ENCODE data around the gene BBS9.

The BBS9 gene

DNA sequence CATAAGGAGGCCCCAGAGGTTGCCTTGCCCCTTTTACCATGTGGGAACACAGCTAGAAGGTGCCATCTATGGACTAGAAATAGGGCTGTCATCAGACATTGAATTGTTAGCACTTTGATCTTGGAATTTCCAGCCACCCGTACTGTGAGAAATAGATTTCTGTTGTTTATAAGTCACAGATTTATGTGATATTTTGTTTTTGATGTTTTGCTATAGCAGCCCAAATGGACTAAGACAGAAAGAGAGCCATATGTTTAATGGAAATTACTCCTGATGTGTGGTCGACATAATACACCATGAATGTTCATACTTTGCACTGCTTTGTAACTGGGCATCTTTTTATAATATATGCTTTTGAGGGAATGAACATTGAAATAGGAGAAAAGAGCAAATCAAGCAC lies 302.2 kb downstream of the BBS9 start:
- H3K9ac ChIP-seq: no peak overlapping the region
- H3K27me3 ChIP-seq: no peaks in the 10 kb centered on the region
- H3K4me3 ChIP-seq: no peak overlapping the region
- H3K4me1 ChIP-seq: no peaks in the 10 kb centered on the region
- no peaks in the 10 kb centered on the region for H3K9me3 ChIP-seq (replicated peaks in 1 of 11)
- no peaks in the 10 kb centered on the region for H3K36me3 ChIP-seq
- TF ChIP-seq Cebpa-rat (IDR thresholded peaks at IDR 0.05): no peak
- no peak overlapping the region for H3K4me2 ChIP-seq
- no peaks in the 10 kb centered on the region for H4K20me1 ChIP-seq
- H3K27ac ChIP-seq: no peak overlapping the region

DNA sequence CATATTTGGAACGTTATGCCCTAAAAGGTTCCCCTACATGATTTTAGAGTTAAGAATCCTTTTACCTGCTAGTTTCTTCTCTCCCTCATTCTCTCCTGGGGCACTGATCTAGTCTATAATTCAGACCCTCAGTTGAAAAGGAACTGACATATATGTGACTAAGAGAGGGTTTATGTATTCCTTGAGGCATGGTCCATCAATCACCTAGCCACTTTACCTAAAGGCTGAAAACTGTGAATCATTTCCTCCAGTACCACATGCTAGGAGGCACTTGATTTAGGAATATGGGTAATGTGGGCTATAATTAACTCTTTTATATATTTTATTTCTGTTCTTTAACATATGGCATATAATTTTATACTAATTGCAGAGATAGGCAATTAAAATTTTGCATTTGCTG lies 303.5 kb downstream of the BBS9 start:
- no peak for TF ChIP-seq Cebpa-rat (IDR thresholded peaks at IDR 0.05)

DNA sequence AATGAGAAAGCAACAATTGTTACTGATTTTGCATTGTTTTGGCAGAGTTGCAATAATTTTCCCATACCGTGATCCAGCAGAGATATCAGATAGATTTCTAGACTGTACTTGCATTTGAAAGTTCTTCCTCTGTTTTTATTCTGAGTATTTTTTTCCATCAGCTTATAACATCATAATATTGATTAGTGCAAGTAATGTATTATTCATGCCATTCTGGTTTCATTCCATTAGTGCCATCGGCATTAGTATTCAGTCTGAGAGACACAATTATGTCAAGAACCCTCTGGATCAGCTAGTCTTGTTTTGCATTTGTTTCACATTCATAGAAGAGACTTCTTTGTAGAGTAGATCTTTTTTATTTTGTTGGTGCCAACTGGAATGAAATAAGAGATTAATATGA lies 304.0 kb downstream of the BBS9 start:
- no peaks in the 10 kb centered on the region for H3K4me1 ChIP-seq
- H4K20me1 ChIP-seq: no peaks in the 10 kb centered on the region
- no peak for TF ChIP-seq Cebpa-rat (IDR thresholded peaks at IDR 0.05)
- no peak overlapping the region for H3K9ac ChIP-seq
- H3K36me3 ChIP-seq: no peaks in the 10 kb centered on the region
- H3K4me3 ChIP-seq: no peak overlapping the region
- no peak overlapping the region for H3K27ac ChIP-seq
- no peak overlapping the region for H3K4me2 ChIP-seq
- H3K27me3 ChIP-seq: no peaks in the 10 kb centered on the region
- H3K9me3 ChIP-seq (replicated peaks in 1 of 11): no peaks in the 10 kb centered on the region

More for the DNA sequence above, 303.5 kb downstream of the BBS9 start:
- no peaks in the 10 kb centered on the region for H3K36me3 ChIP-seq
- no peaks in the 10 kb centered on the region for H3K9me3 ChIP-seq (replicated peaks in 1 of 11)
- no peak overlapping the region for H3K4me2 ChIP-seq
- H3K4me3 ChIP-seq: no peak overlapping the region
- no peaks in the 10 kb centered on the region for H3K27me3 ChIP-seq
- no peaks in the 10 kb centered on the region for H4K20me1 ChIP-seq
- H3K4me1 ChIP-seq: no peaks in the 10 kb centered on the region
- H3K9ac ChIP-seq: no peak overlapping the region
- H3K27ac ChIP-seq: no peak overlapping the region

DNA sequence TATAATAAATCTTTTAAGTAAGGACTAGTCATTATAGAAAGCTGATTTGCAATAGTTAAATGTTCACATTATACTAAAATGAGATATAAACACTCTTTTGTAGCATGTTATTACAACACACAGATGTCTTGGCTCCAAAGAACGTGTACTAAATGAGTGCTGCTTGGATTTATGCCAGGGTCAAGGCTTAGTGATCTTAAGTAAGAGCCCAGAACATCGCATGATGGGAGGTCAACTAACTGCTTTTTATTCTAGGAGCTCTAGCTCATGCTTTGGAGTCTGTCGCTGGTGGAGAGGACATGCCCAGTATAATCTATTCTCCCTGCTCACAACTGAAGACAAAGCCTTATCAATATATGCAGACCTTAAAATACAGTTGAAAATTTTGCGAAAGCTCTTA lies 315.1 kb downstream of the BBS9 start:
- H3K36me3 ChIP-seq: no peaks in the 10 kb centered on the region
- no peaks in the 10 kb centered on the region for H3K9me3 ChIP-seq (replicated peaks in 1 of 11)
- no peak overlapping the region for H3K27ac ChIP-seq
- H3K4me3 ChIP-seq: no peak overlapping the region
- no peak overlapping the region for H3K9ac ChIP-seq
- no peaks in the 10 kb centered on the region for H3K27me3 ChIP-seq
- H3K4me1 ChIP-seq: peaks cover 7 to 22% (median 19%) of the 10 kb centered on the region in 10 experiments; a peak in 19 of 20 replicates
- peaks cover 0 to 5% (median 0%) of the 10 kb centered on the region in 11 experiments; a peak in 1 of 22 replicates for H4K20me1 ChIP-seq
- no peak overlapping the region for H3K4me2 ChIP-seq
- no peak; a peak in 1 of 22 replicates for TF ChIP-seq Cebpa-rat (IDR thresholded peaks at IDR 0.05)

DNA sequence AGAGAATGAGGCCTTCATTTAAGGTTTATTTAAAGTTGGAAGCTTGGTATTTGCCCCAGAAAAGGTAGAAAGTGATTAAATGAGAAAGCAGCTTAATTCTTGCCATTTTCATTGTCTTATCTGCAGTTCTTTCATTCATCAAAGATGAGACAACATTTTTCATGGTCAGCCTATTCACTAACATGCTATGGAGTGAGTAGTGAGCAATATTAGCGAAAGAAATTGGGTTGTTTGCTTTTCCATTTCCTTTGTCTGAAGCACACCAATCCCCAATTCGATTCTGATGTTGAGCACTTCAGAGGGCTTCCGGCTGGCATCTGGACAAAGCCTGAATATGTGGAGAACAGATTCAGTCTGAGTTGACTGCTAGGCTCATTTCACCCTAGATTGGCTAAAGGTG lies 317.2 kb downstream of the BBS9 start:
- Histone ChIP-seq H3K4me3 (no peak overlapping the region), H3K9me3 (replicated peaks in 1 of 11) (peaks cover 0 to 10% (median 3%) of the 10 kb centered on the region in 11 experiments; a peak in 6 of 22 replicates), H4K20me1 (peaks cover 0 to 5% (median 0%) of the 10 kb centered on the region in 11 experiments; a peak in 1 of 22 replicates), H3K4me2 (no peak overlapping the region), H3K9ac (no peak overlapping the region), H3K27ac (no peak overlapping the region), H3K36me3 (no peaks in the 10 kb centered on the region), H3K27me3 (no peaks in the 10 kb centered on the region), H3K4me1 (peaks cover 7 to 23% (median 19%) of the 10 kb centered on the region in 10 experiments; a peak in 19 of 20 replicates)
- TF ChIP-seq Cebpa-rat (IDR thresholded peaks at IDR 0.05): no peak

DNA sequence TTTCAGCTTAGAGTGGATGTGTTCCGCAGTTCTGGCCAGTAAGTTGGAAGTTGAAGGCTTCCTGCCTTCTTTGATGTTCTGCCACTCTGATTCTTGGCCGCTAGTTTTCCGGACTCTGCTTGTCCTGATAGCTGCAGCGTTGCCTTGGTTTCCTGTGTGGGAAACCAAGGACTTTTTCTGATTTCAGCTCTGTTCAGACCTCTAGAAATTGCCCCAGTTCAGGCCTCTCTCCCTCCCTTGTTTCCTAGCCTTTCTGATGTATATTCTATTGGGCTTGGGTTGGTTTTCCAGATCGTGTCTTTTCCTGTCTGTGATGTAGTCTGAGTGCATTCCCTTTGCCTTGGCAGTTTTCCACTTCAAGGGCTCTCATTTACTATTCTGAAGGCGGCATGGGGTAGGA lies 318.7 kb downstream of the BBS9 start:
- H4K20me1 ChIP-seq: peaks cover 0 to 5% (median 0%) of the 10 kb centered on the region in 11 experiments; a peak in 1 of 22 replicates
- H3K27me3 ChIP-seq: no peaks in the 10 kb centered on the region
- H3K4me2 ChIP-seq: peak overlapping the region; percentile 2 to 87 (median 64); a peak in 21 of 22 replicates
- H3K9me3 ChIP-seq (replicated peaks in 1 of 11): peaks cover 0 to 12% (median 4%) of the 10 kb centered on the region in 11 experiments; a peak in 6 of 22 replicates
- H3K27ac ChIP-seq: no peak overlapping the region
- H3K36me3 ChIP-seq: no peaks in the 10 kb centered on the region
- TF ChIP-seq Cebpa-rat (IDR thresholded peaks at IDR 0.05): no peak
- no peak overlapping the region for H3K4me3 ChIP-seq
- H3K4me1 ChIP-seq: peaks cover 7 to 23% (median 19%) of the 10 kb centered on the region in 10 experiments; a peak in 19 of 20 replicates
- H3K9ac ChIP-seq: no peak overlapping the region

DNA sequence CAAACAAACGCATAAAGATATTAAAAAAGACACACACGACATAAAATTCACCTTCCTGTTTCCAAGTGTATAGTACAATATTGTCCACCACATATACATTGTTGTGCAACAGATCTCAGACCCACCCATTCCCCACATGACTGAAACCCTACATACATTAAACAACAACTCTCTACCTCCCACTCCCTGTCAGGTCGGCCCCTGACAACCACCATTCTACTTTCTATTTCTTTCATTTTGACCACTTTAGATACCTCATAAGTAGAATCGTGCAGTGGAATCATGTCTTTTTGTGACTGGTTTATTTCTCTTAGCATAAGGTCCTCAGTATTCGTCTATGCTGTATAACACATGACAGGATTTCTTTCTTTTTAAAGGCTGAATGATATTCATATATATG lies 320.5 kb downstream of the BBS9 start:
- Histone ChIP-seq H3K4me3 (no peak overlapping the region), H3K27ac (no peak overlapping the region), H3K4me2 (no peak overlapping the region; a peak in 1 of 22 replicates), H3K9ac (no peak overlapping the region), H3K27me3 (no peaks in the 10 kb centered on the region), H3K36me3 (no peaks in the 10 kb centered on the region), H3K4me1 (peaks cover 7 to 23% (median 19%) of the 10 kb centered on the region in 10 experiments; a peak in 19 of 20 replicates), H4K20me1 (peaks cover 0 to 5% (median 0%) of the 10 kb centered on the region in 11 experiments; a peak in 1 of 22 replicates), H3K9me3 (replicated peaks in 1 of 11) (peaks cover 0 to 12% (median 4%) of the 10 kb centered on the region in 11 experiments; a peak in 6 of 22 replicates)
- TF ChIP-seq Cebpa-rat (IDR thresholded peaks at IDR 0.05): no peak

DNA sequence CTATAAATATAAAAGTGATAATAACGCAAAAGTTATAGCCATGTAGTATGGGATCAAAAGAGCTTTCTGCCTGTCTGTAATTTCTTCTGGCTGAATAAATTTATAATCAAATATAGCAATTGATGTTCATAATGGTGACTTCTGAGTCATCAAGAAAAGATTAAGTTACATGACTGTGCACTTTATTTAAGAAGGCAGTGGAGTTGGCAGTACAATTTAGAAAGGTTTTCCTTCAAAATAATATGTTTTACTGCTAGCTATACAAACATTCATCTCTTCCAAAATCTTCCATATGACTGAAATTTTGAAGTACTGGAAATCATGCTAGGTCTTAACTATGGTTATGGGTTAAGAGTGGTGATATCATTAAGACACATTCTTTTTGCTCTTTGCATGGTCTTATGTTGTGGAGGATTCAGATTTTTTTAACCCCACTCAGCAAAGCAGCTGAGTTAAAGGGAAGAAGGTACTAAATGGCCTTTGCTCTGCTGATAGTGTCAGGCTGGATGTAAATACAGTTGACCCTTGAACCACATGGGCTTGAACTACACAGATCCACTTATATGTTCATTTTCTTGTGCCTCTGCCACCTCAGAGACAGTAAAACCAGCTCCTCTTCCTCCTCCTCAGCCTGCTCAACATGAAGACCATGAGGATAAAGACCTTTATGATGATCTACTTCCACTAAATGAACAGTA lies 323.6 kb downstream of the BBS9 start:
- no peak overlapping the region for H3K9ac ChIP-seq
- H3K9me3 ChIP-seq (replicated peaks in 1 of 11): peaks cover 0 to 12% (median 4%) of the 10 kb centered on the region in 11 experiments; a peak in 6 of 22 replicates
- no peak overlapping the region for H3K4me2 ChIP-seq
- H3K4me3 ChIP-seq: no peak overlapping the region
- no peaks in the 10 kb centered on the region for H3K36me3 ChIP-seq
- no peak overlapping the region for H3K27ac ChIP-seq
- peaks cover 0 to 3% (median 0%) of the 10 kb centered on the region in 11 experiments; a peak in 1 of 22 replicates for H4K20me1 ChIP-seq
- TF ChIP-seq Cebpa-rat (IDR thresholded peaks at IDR 0.05): no peak
- no peaks in the 10 kb centered on the region for H3K27me3 ChIP-seq
- peaks cover 5 to 17% (median 14%) of the 10 kb centered on the region in 10 experiments; a peak in 19 of 20 replicates for H3K4me1 ChIP-seq

DNA sequence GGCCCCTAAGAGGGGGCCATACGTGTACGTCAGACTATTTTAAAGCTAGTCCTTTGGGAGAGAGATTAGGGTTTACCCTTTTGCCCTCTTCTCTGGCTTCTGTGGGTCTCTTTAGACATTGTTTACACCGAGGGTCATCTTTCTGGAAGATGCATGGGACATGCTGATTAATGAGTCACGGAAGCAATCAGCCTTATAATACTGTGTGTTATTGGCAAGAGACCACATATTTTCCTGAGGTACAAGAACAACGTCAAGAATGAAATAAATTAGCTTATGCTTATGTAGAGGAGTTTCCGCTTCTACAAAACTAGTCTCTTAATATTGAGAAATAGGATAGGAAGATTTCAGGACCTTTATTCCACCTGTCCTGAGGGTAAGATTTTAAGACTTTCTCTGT lies 327.7 kb downstream of the BBS9 start:
- H3K36me3 ChIP-seq: no peaks in the 10 kb centered on the region
- H3K9me3 ChIP-seq (replicated peaks in 1 of 11): no peaks in the 10 kb centered on the region
- H3K4me3 ChIP-seq: no peak overlapping the region
- H3K27me3 ChIP-seq: no peaks in the 10 kb centered on the region
- H4K20me1 ChIP-seq: no peaks in the 10 kb centered on the region
- H3K27ac ChIP-seq: no peak overlapping the region
- no peak overlapping the region for H3K4me2 ChIP-seq
- TF ChIP-seq Cebpa-rat (IDR thresholded peaks at IDR 0.05): no peak
- H3K4me1 ChIP-seq: no peaks in the 10 kb centered on the region
- H3K9ac ChIP-seq: no peak overlapping the region

DNA sequence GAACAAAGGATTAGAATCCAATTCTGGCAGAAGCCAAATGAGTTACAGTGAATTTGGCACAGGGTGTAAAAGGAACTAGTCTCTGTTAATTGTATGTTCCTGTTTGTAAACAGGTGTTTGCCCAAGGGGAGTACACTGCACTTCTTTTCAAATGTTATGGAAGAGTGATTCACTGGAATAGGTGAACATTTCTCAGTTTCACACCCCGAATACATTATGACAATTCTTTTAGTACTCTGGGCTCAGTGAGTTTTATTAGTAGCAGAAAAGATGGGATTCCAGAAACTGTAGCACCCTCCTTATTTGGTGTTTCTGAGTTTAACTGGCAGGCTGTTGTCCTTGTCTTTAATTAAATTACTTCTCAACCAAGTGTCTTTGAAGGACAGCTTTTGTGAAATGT lies 329.2 kb downstream of the BBS9 start:
- Histone ChIP-seq H3K4me3 (no peak overlapping the region), H3K9ac (no peak overlapping the region), H3K36me3 (no peaks in the 10 kb centered on the region), H4K20me1 (no peaks in the 10 kb centered on the region), H3K4me1 (no peaks in the 10 kb centered on the region), H3K9me3 (replicated peaks in 1 of 11) (no peaks in the 10 kb centered on the region), H3K27me3 (no peaks in the 10 kb centered on the region), H3K27ac (no peak overlapping the region), H3K4me2 (no peak overlapping the region)
- TF ChIP-seq Cebpa-rat (IDR thresholded peaks at IDR 0.05): no peak

Data from BLaER1 treated with 17β-estradiol and CSF1 and Interleukin-3, amounts not matched to agents 10 nM and 100 nM (cell line).